H9 (cell line): ENCODE results near the gene CSTF1. TPM values are rescaled to one million over a fixed set of nuclear protein-coding genes. Genes with fewer than 3 reads are reported as not detected.

ENCODE experiments used
- DNase-seq: peaks from one replicate; pipeline ENCODE4 v3.0.0-alpha.2; 2017
- H2AFZ ChIP-seq: one replicate; pipeline ENCODE4 v1.6.1; 2013; ENCODE audit warnings: mild to moderate bottlenecking, low read length, control low read depth, moderate library complexity
- H2AK5ac ChIP-seq: 2 replicates; pipeline ENCODE4 v1.6.1; 2013; ENCODE audit warnings: low read length, control low read depth, mixed read lengths; ENCODE audit not compliant: insufficient read length
- H2BK120ac ChIP-seq: one replicate; pipeline ENCODE4 v1.6.1; 2013; ENCODE audit warnings: low read depth, mild to moderate bottlenecking, low read length, control low read depth, inconsistent platforms; ENCODE audit not compliant: poor library complexity, severe bottlenecking
- H2BK12ac ChIP-seq: 2 replicates; pipeline ENCODE4 v1.6.1; 2013; ENCODE audit warnings: low read length, control low read depth, mixed read lengths, low read depth; ENCODE audit not compliant: insufficient read length
- H2BK15ac ChIP-seq: 2 replicates; pipeline ENCODE4 v1.6.1; 2013; ENCODE audit warnings: low read depth, low read length, control low read depth
- H2BK20ac ChIP-seq: one replicate; pipeline ENCODE4 v1.6.1; 2013; ENCODE audit warnings: low read depth, mild to moderate bottlenecking, low read length, control low read depth, inconsistent platforms; ENCODE audit not compliant: poor library complexity, severe bottlenecking
- H2BK5ac ChIP-seq: 2 replicates; pipeline ENCODE4 v1.6.1; 2013; ENCODE audit warnings: low read length, control low read depth, mixed read lengths; ENCODE audit not compliant: insufficient read length
- H3K14ac ChIP-seq: 2 replicates; pipeline ENCODE4 v1.6.1; 2013; ENCODE audit warnings: low read length, control low read depth; ENCODE audit not compliant: insufficient read depth
- H3K18ac ChIP-seq: 2 replicates; pipeline ENCODE4 v1.6.1; 2013; ENCODE audit warnings: low read depth, mild to moderate bottlenecking, mixed read lengths, low read length, control low read depth; ENCODE audit not compliant: insufficient read length
- H3K23ac ChIP-seq: 2 replicates; pipeline ENCODE4 v1.6.1; 2013; ENCODE audit warnings: low read length, control low read depth, mixed read lengths, low read depth; ENCODE audit not compliant: insufficient read length
- H3K23me2 ChIP-seq: 2 replicates; pipeline ENCODE4 v1.6.1; 2013; ENCODE audit warnings: low read depth, mild to moderate bottlenecking, mixed read lengths, low read length, control low read depth; ENCODE audit not compliant: insufficient read length, poor library complexity, severe bottlenecking
- H3K27ac ChIP-seq: 2 replicates; pipeline ENCODE4 v1.5.1; 2013; ENCODE audit warnings: low read length, control low read depth, mixed read lengths, low read depth; ENCODE audit not compliant: insufficient read length
- H3K27me3 ChIP-seq: 2 replicates; pipeline ENCODE4 v1.6.1; 2013; ENCODE audit warnings: low read length, control low read depth, inconsistent platforms; ENCODE audit not compliant: insufficient read depth
- H3K4ac ChIP-seq: 2 replicates; pipeline ENCODE4 v1.6.1; 2013; ENCODE audit warnings: low read depth, mild to moderate bottlenecking, control low read depth, inconsistent platforms, low read length, moderate library complexity
- H3K4me1 ChIP-seq: 2 replicates; pipeline ENCODE4 v1.6.1; 2013; ENCODE audit warnings: low read length, control low read depth, inconsistent platforms; ENCODE audit not compliant: insufficient read depth
- H3K4me2 ChIP-seq: 2 replicates; pipeline ENCODE4 v1.6.1; 2013; ENCODE audit warnings: low read length, control low read depth, mixed read lengths; ENCODE audit not compliant: insufficient read length, insufficient read depth
- H3K56ac ChIP-seq: 2 replicates; pipeline ENCODE4 v1.6.1; 2013; ENCODE audit warnings: low read depth, mild to moderate bottlenecking, mixed read lengths, low read length, control low read depth; ENCODE audit not compliant: insufficient read length
- H3K79me1 ChIP-seq: 2 replicates; pipeline ENCODE4 v1.6.1; 2013; ENCODE audit warnings: low read depth, mild to moderate bottlenecking, moderate library complexity, low read length, control low read depth, inconsistent platforms; ENCODE audit not compliant: insufficient read depth, poor library complexity, severe bottlenecking
- H3K79me2 ChIP-seq: 2 replicates; pipeline ENCODE4 v1.6.1; 2013; ENCODE audit warnings: low read length, control low read depth, inconsistent platforms; ENCODE audit not compliant: insufficient read depth
- H3K9ac ChIP-seq: 2 replicates; pipeline ENCODE4 v1.6.1; 2013; ENCODE audit warnings: low read length, control low read depth, mixed read lengths; ENCODE audit not compliant: insufficient read length; ENCODE audit errors: extremely low read depth
- H3K9me3 ChIP-seq: one replicate; pipeline ENCODE4 v1.6.1; 2013; ENCODE audit warnings: low read depth, low read length, inconsistent platforms; ENCODE audit not compliant: control insufficient read depth
- H3T11ph ChIP-seq: one replicate; pipeline ENCODE4 v1.6.1; 2013; ENCODE audit warnings: mild to moderate bottlenecking, low read length, control low read depth, inconsistent platforms
- H4K20me1 ChIP-seq: one replicate; pipeline ENCODE4 v1.6.1; 2013; ENCODE audit not compliant: control insufficient read depth, insufficient read length, insufficient read depth
- H4K5ac ChIP-seq: 2 replicates; pipeline ENCODE4 v1.6.1; 2013; ENCODE audit warnings: low read depth, mild to moderate bottlenecking, mixed read lengths, low read length, control low read depth; ENCODE audit not compliant: insufficient read length
- H4K8ac ChIP-seq: replicated peaks from 2 replicates; pipeline ENCODE4 v1.6.1; 2013; ENCODE audit warnings: low read length, control low read depth, mixed read lengths, low read depth; ENCODE audit not compliant: insufficient read length
- H4K91ac ChIP-seq: 2 replicates; pipeline ENCODE4 v1.6.1; 2013; ENCODE audit warnings: low read depth, mild to moderate bottlenecking, moderate library complexity, mixed read lengths, low read length, control low read depth; ENCODE audit not compliant: insufficient read length
- H3K27ac Mint-ChIP-seq, 3 experiments: 2 replicates in 2 of 3; 3 replicates in 1 of 3; pipeline ENCODE4 v1.8.0; 2020 to 2021; ENCODE audit warnings: mixed read lengths in 3 of 3, mild to moderate bottlenecking in 1 of 3, moderate library complexity in 1 of 3
- H3K27me3 Mint-ChIP-seq: 2 replicates; pipeline ENCODE4 v1.8.0; 2021; ENCODE audit warnings: low read depth, mild to moderate bottlenecking, moderate library complexity, mixed read lengths
- H3K36me3 Mint-ChIP-seq, 3 experiments: 2 replicates in 2 of 3; 3 replicates in 1 of 3; pipeline ENCODE4 v1.8.0; 2020 to 2021; ENCODE audit warnings: low read depth in 3 of 3, mixed read lengths in 3 of 3; ENCODE audit not compliant: insufficient read depth in 1 of 3
- H3K4me1 Mint-ChIP-seq, 2 experiments: 2 replicates each; pipeline ENCODE4 v1.8.0; 2020; ENCODE audit warnings: mixed read lengths in 2 of 2
- H3K4me3 Mint-ChIP-seq, 2 experiments: 2 replicates in 1 of 2; 3 replicates in 1 of 2; pipeline ENCODE4 v1.8.0; 2020 to 2021; ENCODE audit warnings: mild to moderate bottlenecking in 2 of 2, mixed read lengths in 2 of 2, moderate library complexity in 1 of 2
- H3K9me3 Mint-ChIP-seq, 2 experiments: 2 replicates in 1 of 2; 3 replicates in 1 of 2; pipeline ENCODE4 v1.8.0; 2020; ENCODE audit warnings: mild to moderate bottlenecking in 2 of 2, mixed read lengths in 2 of 2, moderate library complexity in 1 of 2
- WGBS: extraction: QIAGEN DNeasy Blood & Tissue Kit; methylation state at CpG from one replicate; pipeline ENCODE4 v1.1.7; 2013; ENCODE audit warnings: missing lambda C conversion rate, low lambda C conversion rate, mixed read lengths; ENCODE audit not compliant: insufficient read length; ENCODE audit errors: extremely low coverage; 5-methylcytosine and 5-hydroxymethylcytosine counted together
- total RNA-seq: library from RNA; stranded (reverse); gene quantifications from 2 replicates; pipeline ENCODE4 v1.2.1, GENCODE V29; 2021
- TF ChIP-seq, protein P1 (sequence below): fragments of 200-600 bp; sonication (generic); conservative IDR thresholded peaks from 3 replicates; pipeline ENCODE4 v1.8.0; 2021; ENCODE audit warnings: antibody characterized with exemption, mild to moderate bottlenecking

CSTF1 gene
- total RNA-seq, 1 experiment from 2014 or later, result 72.9 TPM

DNA sequence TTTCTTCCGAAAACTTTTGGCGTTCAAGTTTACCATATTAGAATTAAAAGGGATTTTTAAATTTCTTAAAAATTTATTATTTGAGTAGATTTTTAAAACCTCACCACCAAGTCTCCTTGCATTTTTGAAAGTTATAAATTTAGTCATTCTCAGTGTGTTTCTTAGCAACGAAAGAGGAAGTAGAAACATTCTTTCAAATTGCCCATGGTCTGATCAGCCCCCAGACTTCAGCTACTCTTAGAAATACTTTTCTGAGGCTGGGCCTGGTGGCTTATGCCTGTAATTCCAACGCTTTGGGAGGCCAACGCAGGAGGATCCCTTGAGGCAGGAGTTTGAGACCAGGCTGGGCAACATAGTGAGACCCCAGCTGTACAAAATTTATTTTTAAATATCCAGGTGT lies 60.9 kb downstream of the CSTF1 start:
- Mint-ChIP-seq H3K27me3 (peaks cover 32% of the 10 kb centered on the region), H3K27ac (no peak overlapping the region), H3K4me1 (no peaks in the 10 kb centered on the region), H3K36me3 (no peaks in the 10 kb centered on the region), H3K4me3 (no peak overlapping the region), H3K9me3 (no peaks in the 10 kb centered on the region)
- Histone ChIP-seq H3K79me1 (no peaks in the 10 kb centered on the region), H2BK15ac (no peak overlapping the region), H2BK20ac (no peak overlapping the region), H4K20me1 (no peaks in the 10 kb centered on the region), H2BK120ac (no peak overlapping the region), H3K4ac (no peak overlapping the region), H3K4me1 (no peaks in the 10 kb centered on the region), H4K8ac (no peak overlapping the region), H2AFZ (no peak overlapping the region), H3K23ac (no peak overlapping the region), H3K9ac (no peak overlapping the region), H3K18ac (no peak overlapping the region), H2BK12ac (no peak overlapping the region), H2AK5ac (no peak overlapping the region), H3K27me3 (no peaks in the 10 kb centered on the region), H3T11ph (no peak overlapping the region), H3K14ac (no peak overlapping the region), H2BK5ac (no peak overlapping the region), H3K4me2 (no peak overlapping the region), H3K9me3 (no peaks in the 10 kb centered on the region), H3K79me2 (no peaks in the 10 kb centered on the region), H4K5ac (no peak overlapping the region), H3K23me2 (no peaks in the 10 kb centered on the region), H3K27ac (no peak overlapping the region), H3K56ac (no peak overlapping the region), H4K91ac (no peak overlapping the region)
- no peak for DNase-seq
- no CpG with 5 or more reads among the region's 5 CpGs for WGBS
- TF ChIP-seq, protein P1, sequence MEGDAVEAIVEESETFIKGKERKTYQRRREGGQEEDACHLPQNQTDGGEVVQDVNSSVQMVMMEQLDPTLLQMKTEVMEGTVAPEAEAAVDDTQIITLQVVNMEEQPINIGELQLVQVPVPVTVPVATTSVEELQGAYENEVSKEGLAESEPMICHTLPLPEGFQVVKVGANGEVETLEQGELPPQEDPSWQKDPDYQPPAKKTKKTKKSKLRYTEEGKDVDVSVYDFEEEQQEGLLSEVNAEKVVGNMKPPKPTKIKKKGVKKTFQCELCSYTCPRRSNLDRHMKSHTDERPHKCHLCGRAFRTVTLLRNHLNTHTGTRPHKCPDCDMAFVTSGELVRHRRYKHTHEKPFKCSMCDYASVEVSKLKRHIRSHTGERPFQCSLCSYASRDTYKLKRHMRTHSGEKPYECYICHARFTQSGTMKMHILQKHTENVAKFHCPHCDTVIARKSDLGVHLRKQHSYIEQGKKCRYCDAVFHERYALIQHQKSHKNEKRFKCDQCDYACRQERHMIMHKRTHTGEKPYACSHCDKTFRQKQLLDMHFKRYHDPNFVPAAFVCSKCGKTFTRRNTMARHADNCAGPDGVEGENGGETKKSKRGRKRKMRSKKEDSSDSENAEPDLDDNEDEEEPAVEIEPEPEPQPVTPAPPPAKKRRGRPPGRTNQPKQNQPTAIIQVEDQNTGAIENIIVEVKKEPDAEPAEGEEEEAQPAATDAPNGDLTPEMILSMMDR, result no peak
